Parathyroid adenoma (tissue), 2 donors: ENCODE results near the gene CLSTN3.

Experiments used
- H2AFZ ChIP-seq: fragments of 300-600 bp; sonication (generic); one replicate; pipeline ENCODE4 v1.7.0; 2017; ENCODE audit warnings: antibody characterized with exemption, mild to moderate bottlenecking
- H3K27ac ChIP-seq: fragments of 300-600 bp; sonication (generic); one replicate; pipeline ENCODE4 v1.7.0; 2017
- H3K27me3 ChIP-seq: fragments of 300-600 bp; sonication (generic); one replicate; pipeline ENCODE4 v1.7.0; 2017; ENCODE audit warnings: low read length; ENCODE audit not compliant: control insufficient read depth, insufficient read depth
- H3K36me3 ChIP-seq: fragments of 300-600 bp; sonication (generic); one replicate; pipeline ENCODE4 v1.7.0; 2017; ENCODE audit warnings: low read length; ENCODE audit not compliant: control insufficient read depth, insufficient read depth
- H3K4me1 ChIP-seq: fragments of 300-600 bp; sonication (generic); one replicate; pipeline ENCODE4 v1.7.0; 2017; ENCODE audit warnings: control low read depth
- H3K4me2 ChIP-seq: fragments of 300-600 bp; sonication (generic); one replicate; pipeline ENCODE4 v1.7.0; 2017; ENCODE audit warnings: low read length
- H3K4me3 ChIP-seq: fragments of 300-600 bp; sonication (generic); one replicate; pipeline ENCODE4 v1.7.0; 2017; ENCODE audit warnings: low read depth, low read length
- H3K79me2 ChIP-seq: fragments of 300-600 bp; sonication (generic); one replicate; pipeline ENCODE4 v1.7.0; 2017; ENCODE audit warnings: control low read depth
- H3K9ac ChIP-seq: fragments of 300-600 bp; sonication (generic); one replicate; pipeline ENCODE4 v1.7.0; 2017; ENCODE audit warnings: mild to moderate bottlenecking
- H3K9me3 ChIP-seq: fragments of 300-600 bp; sonication (generic); one replicate; pipeline ENCODE4 v1.7.0; 2017; ENCODE audit warnings: low read length; ENCODE audit not compliant: control insufficient read depth
- TF ChIP-seq, protein P1 (sequence below): fragments of 300-600 bp; sonication (generic); IDR thresholded peaks from one replicate; pipeline ENCODE4 v1.7.0; 2017; ENCODE audit warnings: antibody characterized with exemption, mild to moderate bottlenecking
- donor health status: primary hyperparathyroidism.

CLSTN3 gene

GRCh38 chr12:7096979-7097378 is 33.2 kb upstream of the CLSTN3 start:
- Histone ChIP-seq H3K4me3 (no peak overlapping the region), H3K27me3 (no peaks in the 10 kb centered on the region), H3K4me2 (no peak overlapping the region), H3K4me1 (peaks cover 6% of the 10 kb centered on the region), H3K27ac (no peak overlapping the region), H3K9me3 (no peaks in the 10 kb centered on the region), H2AFZ (no peak overlapping the region), H3K9ac (no peak overlapping the region), H3K36me3 (no peaks in the 10 kb centered on the region), H3K79me2 (no peaks in the 10 kb centered on the region)
- TF ChIP-seq, protein P1, sequence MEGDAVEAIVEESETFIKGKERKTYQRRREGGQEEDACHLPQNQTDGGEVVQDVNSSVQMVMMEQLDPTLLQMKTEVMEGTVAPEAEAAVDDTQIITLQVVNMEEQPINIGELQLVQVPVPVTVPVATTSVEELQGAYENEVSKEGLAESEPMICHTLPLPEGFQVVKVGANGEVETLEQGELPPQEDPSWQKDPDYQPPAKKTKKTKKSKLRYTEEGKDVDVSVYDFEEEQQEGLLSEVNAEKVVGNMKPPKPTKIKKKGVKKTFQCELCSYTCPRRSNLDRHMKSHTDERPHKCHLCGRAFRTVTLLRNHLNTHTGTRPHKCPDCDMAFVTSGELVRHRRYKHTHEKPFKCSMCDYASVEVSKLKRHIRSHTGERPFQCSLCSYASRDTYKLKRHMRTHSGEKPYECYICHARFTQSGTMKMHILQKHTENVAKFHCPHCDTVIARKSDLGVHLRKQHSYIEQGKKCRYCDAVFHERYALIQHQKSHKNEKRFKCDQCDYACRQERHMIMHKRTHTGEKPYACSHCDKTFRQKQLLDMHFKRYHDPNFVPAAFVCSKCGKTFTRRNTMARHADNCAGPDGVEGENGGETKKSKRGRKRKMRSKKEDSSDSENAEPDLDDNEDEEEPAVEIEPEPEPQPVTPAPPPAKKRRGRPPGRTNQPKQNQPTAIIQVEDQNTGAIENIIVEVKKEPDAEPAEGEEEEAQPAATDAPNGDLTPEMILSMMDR: no peak

GRCh38 chr12:7099290-7099996 is 30.7 kb upstream of the CLSTN3 start:
- no peak overlapping the region for H3K27ac ChIP-seq
- H3K9me3 ChIP-seq: no peaks in the 10 kb centered on the region
- no peaks in the 10 kb centered on the region for H3K27me3 ChIP-seq
- no peaks in the 10 kb centered on the region for H3K79me2 ChIP-seq
- no peak overlapping the region for H3K9ac ChIP-seq
- H3K4me1 ChIP-seq: no peaks in the 10 kb centered on the region
- H3K36me3 ChIP-seq: no peaks in the 10 kb centered on the region
- TF ChIP-seq, protein P1: no peak
- no peak overlapping the region for H3K4me2 ChIP-seq
- H2AFZ ChIP-seq: no peak overlapping the region
- no peak overlapping the region for H3K4me3 ChIP-seq

DNA sequence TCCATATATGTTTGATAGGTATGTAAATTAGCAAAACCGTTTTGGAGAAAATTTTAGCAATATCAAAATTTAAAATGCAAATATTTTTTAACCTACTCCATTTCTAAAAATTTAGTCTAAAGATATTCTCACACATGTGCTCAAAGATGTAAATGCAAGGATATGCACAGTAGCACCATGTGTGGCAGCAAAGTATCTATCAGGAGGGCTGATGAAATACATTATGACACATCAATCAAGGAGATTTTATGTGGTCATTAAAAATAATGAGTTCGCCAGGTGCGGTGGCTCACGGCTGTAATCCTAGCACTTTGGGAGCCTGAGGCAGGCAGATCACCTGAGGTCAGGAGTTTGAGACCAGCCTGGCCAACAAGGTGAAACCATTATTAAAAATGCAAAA is 29.9 kb upstream of the CLSTN3 start:
- Histone ChIP-seq H3K9ac (no peak overlapping the region), H3K4me3 (no peak overlapping the region), H3K9me3 (no peaks in the 10 kb centered on the region), H3K27ac (no peak overlapping the region), H3K4me2 (no peak overlapping the region), H2AFZ (no peak overlapping the region), H3K4me1 (no peaks in the 10 kb centered on the region), H3K79me2 (no peaks in the 10 kb centered on the region), H3K27me3 (no peaks in the 10 kb centered on the region), H3K36me3 (no peaks in the 10 kb centered on the region)
- TF ChIP-seq, protein P1: no peak

DNA sequence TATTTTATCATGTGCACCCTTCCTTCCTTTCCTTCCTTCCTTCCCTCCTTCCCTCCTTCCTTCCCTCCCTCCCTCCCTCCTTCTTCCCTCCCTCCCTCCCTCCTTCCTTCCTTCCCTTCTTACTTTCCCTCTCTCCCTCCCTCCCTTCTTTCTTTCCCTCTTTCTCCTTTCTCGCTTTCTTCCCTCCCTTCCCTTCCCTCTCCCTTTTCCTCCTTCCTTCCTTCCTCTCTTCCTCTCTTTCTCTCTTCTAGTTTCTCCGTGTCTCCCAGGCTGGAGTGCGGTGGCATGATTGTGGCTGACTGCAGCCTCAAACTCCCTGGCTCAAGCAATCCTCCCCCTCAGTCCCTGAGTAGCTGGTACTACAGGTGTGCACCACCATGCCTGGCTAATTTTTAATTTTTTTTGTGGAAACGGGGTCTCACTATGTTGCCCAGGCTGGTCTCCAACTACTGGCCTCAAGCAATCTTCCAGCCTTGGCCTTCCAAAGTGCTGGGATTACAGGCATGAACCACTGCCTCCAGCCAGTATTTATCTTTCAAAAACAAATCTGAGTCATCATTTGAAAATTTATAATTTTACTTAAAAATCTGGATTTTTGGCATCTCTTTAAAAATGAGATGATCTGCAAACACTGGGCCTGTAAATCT is 29.0 kb upstream of the CLSTN3 start:
- no peak overlapping the region for H2AFZ ChIP-seq
- H3K27me3 ChIP-seq: no peaks in the 10 kb centered on the region
- no peaks in the 10 kb centered on the region for H3K9me3 ChIP-seq
- H3K36me3 ChIP-seq: no peaks in the 10 kb centered on the region
- no peak overlapping the region for H3K4me3 ChIP-seq
- H3K27ac ChIP-seq: no peak overlapping the region
- H3K9ac ChIP-seq: no peak overlapping the region
- no peak overlapping the region for H3K4me2 ChIP-seq
- no peaks in the 10 kb centered on the region for H3K4me1 ChIP-seq
- no peaks in the 10 kb centered on the region for H3K79me2 ChIP-seq
- TF ChIP-seq, protein P1: no peak
